Limb (tissue), 2 donors: ENCODE results near the gene C2orf68.
"Not testable (repeated sequence)": the region's sequence is repeated elsewhere in the genome, so short reads cannot be mapped to it uniquely, and the experiment has no call there.

ENCODE experiments used
- DNase-seq, 2 donors: peaks; one replicate each; pipeline ENCODE4 v3.0.0-alpha.2; 2016; ENCODE audit errors: extremely low spot score in 2 of 2

Gene C2orf68, protein sequence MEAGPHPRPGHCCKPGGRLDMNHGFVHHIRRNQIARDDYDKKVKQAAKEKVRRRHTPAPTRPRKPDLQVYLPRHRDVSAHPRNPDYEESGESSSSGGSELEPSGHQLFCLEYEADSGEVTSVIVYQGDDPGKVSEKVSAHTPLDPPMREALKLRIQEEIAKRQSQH

DNA sequence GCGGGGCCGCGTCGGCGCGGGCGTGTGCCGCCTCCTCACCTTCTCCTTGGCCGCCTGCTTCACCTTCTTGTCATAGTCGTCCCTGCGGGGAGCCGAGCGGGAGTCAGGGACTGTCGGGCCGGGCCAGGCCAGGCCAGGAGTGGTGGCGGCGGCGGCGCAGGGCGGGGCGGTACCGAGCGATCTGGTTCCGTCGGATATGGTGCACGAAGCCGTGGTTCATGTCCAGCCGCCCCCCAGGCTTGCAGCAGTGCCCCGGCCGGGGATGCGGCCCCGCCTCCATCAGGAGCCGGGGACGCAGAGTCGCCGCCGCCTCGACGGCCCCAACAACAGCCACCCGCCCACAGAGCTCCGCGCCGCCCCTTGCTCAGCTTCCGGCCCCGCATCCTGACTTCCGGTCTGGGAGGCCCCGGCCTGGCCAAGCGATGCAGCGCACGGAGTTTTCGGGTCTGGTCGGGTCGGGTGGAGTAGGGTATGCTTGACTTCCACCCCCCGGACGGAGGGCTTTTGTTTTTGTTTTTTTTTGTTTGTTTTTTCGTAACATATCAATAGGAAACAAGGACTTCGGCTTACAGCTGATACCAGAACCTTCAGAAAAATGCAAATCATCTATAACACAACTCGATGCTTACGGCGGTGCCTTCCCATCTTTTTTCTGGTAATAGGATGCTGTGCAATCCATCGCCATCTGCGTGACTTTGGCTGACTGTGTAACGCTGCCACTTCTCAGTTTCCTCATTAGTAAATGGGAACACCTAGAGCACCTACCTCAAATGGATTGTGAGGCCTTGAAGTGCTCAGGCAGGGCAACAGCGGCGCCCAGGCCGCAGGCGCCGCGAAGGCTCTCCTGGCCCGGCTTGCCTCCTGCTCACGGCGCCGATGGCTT lies at the start of gene C2orf68:
Gene C2orf68 (minus strand): TSS at position 362 of the 883 bp plus-strand sequence. CDS start 82 bp downstream, at position 280.
- peak; percentile 93 to 94 for DNase-seq

DNA sequence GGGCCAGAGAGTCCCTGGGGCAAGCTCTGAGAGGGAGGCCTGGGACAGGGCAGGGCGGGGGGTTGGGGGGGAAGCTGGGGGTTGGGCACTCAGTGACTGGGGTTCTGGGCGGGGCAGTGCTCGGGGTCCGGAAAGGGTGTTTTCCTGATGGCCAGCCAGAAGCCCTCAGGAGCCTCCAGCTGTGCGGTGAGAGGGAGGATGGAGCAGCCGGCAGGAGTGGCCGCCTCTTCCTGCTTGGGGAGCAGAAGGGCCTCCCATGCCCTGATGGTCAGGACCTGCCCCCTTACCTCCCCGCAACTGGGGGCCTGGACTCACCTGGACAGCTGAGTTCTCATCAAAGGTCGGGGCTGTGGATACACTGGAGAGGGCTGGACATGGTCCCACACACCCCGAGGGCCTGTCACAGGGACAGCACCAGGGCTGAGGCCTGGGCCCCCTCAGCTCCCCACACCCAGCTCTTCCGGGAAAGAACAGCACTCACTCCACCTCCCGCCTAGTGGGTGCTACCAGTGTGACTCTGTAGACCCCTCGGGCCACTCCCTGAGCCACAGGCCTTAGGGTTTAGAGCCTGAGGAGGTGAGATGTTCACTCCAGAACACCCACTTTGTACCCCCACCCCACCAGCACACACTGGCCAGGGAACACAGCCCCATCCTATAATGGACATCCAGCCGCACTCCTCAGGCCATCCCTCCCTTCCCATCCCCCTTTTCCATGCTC lies 49.4 kb upstream of the C2orf68 start:
- DNase-seq: no peak

DNA sequence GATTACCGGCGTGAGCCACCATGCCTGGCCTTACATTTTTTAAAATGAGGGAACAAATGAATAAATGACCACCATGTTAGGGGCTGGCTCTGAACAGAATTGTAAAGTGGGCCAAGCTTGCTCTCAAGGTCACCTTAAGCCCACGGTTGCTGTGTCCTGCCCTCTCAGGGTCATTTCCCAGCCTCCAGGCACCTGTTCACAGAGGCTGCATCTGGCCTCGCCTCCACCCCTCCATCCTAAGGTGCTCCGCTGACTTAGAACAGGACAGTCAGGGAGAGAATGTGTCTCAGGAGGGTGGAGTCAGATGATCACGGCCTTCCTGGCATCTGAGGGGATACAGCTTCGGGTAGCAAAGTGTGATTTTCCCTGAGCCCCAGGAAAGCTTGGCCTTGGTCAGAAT lies 48.9 kb upstream of the C2orf68 start:
- no peak for DNase-seq

DNA sequence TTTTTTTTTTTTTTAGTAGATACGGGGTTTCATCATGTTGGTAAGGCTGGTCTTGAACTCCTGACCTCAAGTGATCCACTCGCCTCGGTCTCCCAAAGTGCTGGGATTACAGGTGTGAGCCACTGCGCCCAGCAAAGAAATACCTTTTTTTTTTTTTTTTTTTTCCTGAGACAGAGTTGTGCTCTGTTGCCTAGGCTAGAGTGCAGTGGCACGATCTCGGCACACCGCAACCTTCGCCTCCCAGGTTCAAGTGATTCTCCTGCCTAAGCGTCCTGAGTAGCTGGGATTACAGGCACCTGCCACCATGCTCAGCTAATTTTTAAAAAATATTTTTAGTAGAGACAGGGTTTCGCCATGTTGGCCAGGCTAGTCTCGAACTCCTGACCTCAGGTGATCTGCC lies 48.4 kb upstream of the C2orf68 start:
- not testable (repeated sequence) for DNase-seq

DNA sequence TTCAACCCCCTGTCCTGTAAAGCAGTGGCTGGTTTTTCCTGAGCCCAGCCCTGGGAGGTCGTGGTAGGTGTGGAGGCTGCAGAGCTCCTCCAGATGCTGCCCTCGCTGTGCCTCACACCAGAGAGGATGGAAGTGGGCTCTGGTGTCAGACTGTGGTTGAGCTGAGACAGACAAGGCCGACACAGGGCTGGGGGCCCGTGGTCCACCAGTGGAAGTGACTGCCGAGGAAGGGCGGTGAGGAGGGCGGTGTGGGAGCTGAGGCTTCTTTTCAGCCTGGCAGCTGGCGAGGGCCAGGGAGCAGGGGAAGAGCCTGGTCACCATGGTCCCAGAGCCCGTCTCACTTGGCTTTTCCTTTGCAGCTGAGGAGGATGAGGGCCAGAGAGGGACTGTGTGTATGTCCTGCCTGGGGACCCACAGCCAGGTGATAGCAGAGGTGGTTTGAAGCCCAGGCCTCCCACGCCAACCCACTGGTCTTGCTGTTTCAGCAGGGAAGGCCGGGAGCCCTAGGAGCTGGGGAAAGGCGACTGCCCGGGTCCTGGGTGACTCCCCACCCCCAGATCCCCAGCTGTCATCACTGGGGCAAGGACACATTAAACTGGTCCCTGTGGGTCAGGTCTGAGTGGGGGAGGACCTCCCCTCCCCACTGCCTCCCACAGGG lies 47.6 kb upstream of the C2orf68 start:
- DNase-seq: no peak

DNA sequence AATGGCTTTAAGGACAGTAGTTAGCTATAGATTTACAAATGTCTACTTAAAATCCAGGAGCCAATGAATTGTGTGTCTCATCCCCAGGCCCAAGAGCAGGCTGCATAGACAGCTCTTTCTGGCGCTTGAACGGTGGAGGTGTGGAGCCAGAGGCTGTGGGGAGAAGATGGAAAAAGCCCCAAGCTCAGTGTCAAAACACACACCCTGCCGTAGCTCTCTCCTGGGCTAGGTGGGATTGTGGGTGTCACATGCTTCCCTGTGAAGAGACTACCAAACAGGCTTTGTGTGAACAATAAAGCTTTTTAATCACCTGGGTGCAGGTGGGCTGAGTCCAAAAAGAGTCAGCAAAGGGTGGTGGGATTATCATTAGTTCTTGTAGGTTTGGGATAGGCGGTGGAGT lies 45.5 kb upstream of the C2orf68 start:
- not testable (repeated sequence) for DNase-seq

DNA sequence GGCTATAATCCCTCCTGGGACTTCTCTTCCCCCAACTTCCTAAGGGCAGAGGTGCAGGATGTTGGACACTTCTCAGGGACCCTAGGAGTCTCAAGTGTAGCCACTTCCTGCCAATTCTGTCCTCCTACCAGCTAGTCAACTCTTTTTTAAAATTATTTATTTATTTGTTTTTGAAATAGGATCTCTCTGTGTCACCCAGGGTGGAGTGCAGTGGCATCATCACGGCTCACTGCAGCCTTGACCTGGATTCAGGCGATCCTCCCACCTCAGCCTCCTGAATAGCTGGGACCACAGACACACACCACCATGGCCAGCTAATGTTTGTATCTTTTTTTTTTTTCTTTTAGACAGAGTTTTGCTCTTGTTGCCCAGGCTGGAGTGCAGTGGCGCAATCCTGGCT lies 44.6 kb upstream of the C2orf68 start:
- DNase-seq: no peak

DNA sequence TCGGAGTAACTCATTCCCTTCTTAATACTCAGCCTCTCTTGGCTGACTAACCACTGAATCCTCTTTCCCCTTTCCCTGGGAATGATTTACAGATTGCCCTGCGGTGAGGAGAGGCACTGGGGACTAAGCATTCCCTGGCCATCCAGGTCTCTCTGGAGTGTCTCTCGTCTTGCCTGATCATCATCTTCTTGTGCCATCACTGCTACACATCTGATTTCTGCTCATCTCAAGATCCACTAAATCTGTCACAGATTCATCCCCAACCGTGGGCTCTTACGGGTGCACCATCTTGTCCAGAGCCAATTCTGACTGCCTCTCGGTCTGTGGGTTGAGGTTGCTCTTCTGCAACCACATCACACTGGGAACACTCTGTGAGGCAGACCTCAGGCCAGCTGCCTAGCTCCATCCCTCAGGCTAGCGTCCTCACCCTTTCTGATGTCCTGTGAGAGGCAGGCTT lies 44.1 kb upstream of the C2orf68 start:
- no peak for DNase-seq

DNA sequence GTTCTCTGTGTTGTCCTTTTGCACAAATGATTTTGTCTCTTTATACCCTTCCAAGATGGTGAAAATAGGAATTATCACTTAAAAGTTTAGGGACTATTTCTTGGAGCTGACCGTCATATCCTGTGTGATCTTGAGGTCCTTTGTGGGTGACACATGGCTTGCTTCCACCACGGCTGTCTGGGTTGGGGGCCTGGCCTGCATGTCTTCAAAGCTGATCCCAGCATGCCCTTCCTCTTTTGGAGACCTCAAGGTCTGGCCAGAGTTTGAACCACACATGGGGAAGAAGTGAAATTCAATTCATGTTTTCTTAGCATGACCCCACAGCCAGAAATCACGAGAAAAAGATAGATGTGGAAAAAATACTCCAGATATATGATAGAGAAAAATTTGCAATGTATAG lies 42.1 kb upstream of the C2orf68 start:
- DNase-seq: no peak

DNA sequence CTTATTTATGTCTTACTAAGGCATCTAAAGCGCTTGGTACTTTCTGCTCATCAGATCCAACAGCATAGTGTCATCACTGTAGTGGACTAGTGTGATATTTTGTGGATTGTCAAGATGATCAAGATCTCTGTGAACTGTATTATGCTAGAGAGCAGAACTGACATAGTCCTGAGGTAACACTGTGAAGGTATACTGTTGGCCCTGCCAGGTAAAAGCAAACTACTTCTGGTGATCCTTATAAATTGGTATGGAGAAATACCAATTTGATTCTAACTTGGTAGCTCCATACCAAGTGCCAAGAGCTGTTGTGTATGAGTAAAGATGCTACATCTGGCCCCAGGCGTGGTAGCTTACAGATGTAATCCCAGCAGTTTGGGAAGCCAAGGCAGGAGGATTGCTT lies 40.2 kb upstream of the C2orf68 start:
- no peak for DNase-seq

DNA sequence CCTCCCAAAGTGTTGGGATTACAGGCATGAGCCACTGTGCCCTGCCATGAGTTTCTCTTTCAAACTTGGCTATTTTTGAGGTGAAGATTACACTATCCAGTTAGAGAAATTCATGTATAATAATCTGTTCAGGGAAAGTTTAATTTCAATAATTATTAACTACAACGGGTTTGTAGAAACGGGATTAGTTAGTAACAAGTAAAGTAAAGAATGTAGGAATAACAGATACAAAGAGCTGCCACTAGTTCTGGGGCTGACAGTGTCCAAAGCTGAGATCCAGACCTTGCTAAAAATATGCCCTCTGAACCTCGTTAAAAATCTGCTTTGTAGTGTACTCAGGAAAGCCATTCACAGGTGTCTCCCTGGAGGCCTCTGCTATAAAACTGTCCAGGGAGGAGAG lies 39.2 kb upstream of the C2orf68 start:
- DNase-seq: no peak

DNA sequence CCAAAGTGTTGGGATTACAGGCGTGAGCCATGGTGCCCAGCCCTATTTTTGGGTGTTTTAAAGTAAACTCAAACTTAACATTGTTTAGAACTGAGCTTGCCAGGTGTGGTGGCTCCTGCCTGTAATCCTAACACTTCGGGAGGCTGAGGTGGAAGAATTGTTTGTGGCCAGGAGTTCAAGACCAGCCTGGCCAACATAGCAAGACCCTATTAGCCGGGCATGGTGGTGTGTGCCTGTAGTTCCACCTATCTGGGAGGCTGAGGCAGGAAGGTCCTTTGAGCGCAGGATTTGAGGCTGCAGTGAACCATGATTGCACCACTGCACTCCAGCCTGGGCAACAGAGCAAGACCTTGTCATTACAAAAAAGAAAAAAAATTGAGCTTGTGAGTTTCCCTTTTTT lies 38.6 kb upstream of the C2orf68 start:
- DNase-seq: no peak

DNA sequence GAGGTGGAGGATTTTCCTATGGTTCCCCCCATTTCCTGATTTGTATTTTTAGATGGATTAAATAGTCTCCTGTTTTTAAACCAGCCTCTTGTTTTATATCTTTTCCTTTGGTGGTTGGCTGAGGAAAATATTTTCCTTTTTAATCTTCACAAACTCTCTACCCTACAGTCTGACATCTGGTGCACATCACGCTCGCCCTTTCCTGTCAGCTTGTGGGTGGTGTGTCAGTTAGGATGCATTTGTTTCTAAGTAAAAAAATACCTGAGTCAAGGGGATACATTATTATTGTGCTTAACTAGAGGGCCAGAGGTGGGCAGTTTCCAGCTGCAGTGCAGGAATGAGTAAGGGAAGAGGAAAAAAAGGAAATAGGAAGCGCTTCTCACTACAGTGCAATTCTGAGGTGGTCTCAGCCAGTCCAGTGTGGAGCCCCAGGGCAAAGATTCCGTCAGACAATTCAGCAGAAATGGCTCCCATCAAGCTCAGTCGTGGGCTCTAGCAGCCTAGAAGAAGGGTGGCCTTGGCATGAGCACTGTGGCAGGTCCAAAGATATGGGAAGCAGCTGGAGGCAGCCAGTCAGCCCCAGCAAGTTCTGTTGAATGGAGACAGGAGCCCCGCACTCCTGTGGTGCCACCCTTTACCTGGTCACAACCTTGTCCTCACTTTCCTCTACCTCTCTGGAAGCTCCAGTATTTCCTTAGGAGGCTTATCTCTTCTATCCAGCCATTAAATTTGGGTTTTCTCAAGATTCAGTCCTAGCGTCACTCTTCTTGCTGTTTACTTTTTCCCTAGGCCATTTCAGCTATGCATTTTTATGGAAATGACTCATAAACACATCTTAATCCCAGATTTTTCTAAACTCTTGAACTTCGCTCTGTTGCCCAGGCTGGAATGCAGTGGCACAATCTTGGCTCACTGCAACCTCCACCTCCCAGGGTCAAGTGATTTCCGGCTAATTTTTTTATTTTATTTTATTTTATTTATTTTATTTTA lies 37.6 kb upstream of the C2orf68 start:
- no peak for DNase-seq

DNA sequence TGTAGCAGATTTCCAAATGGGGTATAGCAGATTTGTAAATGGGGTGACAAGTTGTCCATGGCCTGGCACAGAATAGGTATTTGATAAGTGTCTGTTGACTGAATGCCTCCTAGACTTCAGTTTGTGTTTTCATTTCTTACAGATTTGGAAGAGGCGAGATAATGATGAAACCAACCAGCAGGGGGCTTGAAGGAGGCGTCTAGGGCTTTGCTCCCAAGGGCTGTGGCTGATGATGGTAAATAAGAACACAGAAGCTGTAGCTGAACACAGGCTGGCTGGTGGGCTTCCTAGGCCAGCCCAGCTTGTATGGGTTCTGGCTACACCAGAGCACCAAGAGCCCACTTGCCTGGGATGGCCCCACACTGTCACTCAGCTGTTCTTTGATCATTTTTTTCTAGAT lies 36.8 kb upstream of the C2orf68 start:
- no peak for DNase-seq

DNA sequence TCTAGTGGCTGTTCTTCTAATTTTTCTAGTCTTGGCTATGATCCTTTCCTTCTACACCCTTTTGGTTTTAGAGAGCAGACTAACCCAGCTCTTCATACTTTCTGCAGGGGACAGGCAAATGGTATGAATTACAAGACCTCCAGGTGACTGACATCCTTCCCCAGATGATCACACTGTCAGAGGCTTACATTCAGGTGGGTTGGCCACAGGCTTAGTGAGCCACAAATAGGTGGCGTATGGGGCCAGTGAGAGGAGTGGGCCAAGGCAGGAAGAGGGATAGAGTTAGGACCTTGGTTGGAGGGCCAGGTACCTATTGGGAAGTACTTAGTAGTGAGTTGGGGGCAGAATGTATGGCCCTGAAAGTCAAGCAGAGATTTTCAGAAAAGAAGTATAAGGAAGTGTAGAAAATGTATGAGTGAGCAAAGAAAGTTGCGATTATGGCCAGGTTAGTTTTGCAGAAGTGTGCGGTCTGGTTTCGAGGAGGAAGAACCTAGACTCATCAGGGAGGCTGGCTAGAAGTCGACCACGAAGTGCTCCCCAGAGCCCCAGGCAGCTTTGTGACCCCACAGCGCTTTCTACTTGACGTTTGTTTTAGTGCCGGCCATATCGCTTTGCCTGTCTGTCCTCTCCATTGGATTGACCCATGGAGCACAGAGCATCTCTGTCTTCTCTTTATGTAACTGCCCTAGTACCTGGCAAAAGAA lies 36.1 kb upstream of the C2orf68 start:
- DNase-seq: no peak

DNA sequence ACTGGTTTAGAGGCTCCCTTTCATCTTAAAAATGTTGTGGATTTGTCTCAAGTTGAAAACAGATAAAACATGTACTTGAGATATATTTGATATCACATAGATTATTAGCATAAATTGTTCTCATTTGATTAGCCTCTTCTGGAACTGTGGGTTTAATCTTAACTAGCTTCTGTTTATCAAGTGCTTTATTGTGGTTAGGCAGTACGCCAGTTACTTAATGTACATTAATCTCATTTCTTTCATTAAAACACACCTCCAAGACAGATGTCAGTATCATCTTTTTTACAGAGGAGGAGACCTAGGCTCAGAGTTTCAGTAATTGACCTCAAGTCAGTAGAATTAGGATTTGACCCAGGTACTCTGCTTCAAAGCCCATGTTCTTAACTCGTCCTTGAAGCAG lies 34.3 kb upstream of the C2orf68 start:
- DNase-seq: no peak

DNA sequence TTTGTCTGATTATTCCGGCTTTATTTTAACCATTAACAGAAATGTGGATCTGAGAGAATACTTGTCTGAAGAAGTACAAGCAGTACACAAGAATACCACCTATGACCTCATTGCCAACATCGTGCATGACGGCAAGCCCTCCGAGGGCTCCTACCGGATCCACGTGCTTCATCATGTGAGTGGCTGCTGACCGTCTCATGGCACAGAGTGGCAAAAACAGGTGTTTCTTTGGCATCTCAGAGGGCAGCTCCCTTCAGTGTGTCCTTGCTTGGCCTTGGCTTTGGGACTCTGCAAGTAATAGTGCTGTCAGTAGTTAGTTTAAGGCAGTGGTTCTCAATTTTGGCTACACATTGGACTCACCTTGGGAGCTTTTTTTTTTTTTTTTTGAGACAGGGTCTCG lies 33.0 kb upstream of the C2orf68 start:
- no peak for DNase-seq

DNA sequence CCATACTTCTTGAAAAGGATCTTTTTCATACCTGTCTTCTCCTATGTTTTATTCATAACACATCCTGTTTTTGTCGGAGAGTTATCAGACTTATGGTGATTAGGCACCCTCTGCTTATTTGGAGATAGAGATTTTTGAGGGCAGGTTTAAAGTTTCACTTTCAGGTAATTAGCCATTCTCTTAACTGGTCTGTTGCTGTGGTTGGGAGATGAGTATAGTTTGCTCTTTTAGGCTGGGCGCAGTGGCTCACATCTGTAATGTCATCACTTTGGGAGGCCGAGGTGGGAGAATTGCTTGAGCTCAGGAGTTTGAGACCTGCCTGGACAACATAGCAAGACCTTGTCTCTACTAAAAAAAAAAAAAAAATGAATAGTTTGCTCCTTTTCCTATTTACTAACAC lies 30.9 kb upstream of the C2orf68 start:
- DNase-seq: no peak

DNA sequence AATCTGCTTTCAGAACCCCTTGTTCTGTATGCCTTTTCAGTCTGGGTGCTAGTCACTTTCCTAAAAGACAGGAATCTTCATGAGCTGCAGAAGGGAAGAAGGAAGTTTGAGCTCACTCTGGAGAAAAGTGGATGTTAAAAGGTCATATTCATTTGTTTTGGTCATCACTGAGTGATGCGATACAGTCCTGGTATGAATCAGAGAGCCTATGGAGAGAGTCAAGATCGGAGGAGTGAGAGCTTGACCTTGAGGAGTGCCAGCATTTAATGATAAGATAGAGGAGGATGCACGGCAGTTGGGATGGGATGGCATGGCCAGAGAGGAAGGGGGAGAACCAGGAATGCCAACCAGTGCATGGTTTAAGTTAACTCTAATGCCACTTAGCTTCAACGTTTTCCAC lies 23.8 kb upstream of the C2orf68 start:
- DNase-seq: no peak

DNA sequence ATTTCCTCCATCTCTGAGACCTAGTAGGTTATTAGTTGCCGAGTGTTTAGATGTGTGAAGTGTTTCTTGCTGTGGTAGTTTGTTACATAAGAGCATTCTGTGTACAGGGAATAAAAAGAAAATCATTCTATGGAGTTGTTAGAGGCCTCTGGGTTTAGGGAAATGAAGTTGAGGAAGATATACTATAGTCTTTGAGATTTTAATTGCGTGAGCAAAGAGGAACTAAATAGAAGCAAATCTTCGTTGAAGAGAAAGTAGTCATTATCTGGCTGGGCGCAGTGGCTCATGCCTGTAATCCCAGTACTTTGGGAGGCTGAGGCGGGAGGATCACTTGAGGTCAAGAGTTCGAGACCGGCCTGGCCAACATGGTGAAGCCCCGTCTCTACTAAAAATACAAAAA lies 23.1 kb upstream of the C2orf68 start:
- no peak for DNase-seq
